Measurements from ENCODE around the gene LYZL1.

DNA sequence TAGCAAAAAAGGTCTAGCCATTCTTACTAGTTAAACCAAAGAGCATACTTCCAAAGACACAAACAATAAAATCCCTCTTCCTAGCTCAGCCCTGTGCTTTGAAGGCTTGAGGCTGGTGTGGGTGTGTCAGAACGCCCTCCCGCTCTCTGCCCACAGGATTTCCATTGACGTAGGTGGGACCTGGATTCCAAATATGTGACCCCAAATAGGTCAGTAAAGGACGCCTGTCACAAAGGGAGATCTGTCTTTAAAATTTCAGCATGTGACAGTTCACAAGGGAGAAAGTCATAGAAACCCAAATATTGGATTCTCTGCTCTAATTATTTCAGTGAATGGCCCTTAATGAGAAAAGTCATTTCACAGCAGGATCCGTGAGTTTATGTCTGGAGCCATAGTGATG lies 39.9 kb upstream of the LYZL1 start:
- TF ChIP-seq, protein P1, sequence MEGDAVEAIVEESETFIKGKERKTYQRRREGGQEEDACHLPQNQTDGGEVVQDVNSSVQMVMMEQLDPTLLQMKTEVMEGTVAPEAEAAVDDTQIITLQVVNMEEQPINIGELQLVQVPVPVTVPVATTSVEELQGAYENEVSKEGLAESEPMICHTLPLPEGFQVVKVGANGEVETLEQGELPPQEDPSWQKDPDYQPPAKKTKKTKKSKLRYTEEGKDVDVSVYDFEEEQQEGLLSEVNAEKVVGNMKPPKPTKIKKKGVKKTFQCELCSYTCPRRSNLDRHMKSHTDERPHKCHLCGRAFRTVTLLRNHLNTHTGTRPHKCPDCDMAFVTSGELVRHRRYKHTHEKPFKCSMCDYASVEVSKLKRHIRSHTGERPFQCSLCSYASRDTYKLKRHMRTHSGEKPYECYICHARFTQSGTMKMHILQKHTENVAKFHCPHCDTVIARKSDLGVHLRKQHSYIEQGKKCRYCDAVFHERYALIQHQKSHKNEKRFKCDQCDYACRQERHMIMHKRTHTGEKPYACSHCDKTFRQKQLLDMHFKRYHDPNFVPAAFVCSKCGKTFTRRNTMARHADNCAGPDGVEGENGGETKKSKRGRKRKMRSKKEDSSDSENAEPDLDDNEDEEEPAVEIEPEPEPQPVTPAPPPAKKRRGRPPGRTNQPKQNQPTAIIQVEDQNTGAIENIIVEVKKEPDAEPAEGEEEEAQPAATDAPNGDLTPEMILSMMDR (IDR thresholded peaks at IDR 0.05): no peak
- no peak for TF ChIP-seq EZH2 (IDR thresholded peaks at IDR 0.05)

Data from neural progenitor cell (in vitro differentiated cells).